SK-N-SH (cell line): ENCODE data around the gene SYNE1. TPM values are rescaled to one million over a fixed set of nuclear protein-coding genes. Genes with fewer than 3 reads are reported as not detected.

Experiments used
- CTCF ChIA-PET: fragments of 300-600, 350-600 bp; formaldehyde crosslinking; extraction: SDS; loops from one replicate; lab custom pipeline; 2021; lab: Yijun Ruan, JAX
- POLR2A ChIA-PET: fragments of 350-600 bp; sonication (Branson Sonifier 250); formaldehyde crosslinking; extraction: SDS; loops from one replicate; lab custom pipeline; 2020; ENCODE audit warnings: antibody characterized with exemption, inconsistent platforms; lab: Yijun Ruan, JAX
- DNase-seq: peaks from one replicate; pipeline ENCODE4 v3.0.0; 2012
- H2AFZ ChIP-seq: fragments of 200-600 bp; sonication (generic); 2 replicates; pipeline ENCODE4 v1.8.1; 2016; ENCODE audit warnings: antibody characterized with exemption, mild to moderate bottlenecking, low read depth
- H3F3A ChIP-seq: fragments of 200-600 bp; sonication (generic); replicated peaks from 2 replicates; pipeline ENCODE3; 2016; ENCODE audit warnings: antibody characterized with exemption, mild to moderate bottlenecking; ENCODE audit not compliant: insufficient read depth
- H3K27ac ChIP-seq, 2 experiments: fragments of 200-500 bp in 1 of 2; fragments of 200-600 bp in 1 of 2; sonication (Bioruptor generic) in 1 of 2; sonication (generic), shearing (Covaris generic) in 1 of 2; 2 replicates each; pipeline versions ENCODE4 v1.5.1 to v1.6.1; 2014 to 2016; ENCODE audit warnings: low read depth in 2 of 2, inconsistent platforms in 1 of 2, low read length in 1 of 2, mild to moderate bottlenecking in 1 of 2, mixed read lengths in 1 of 2
- H3K27me3 ChIP-seq: fragments of 200-600 bp; sonication (generic), shearing (Covaris generic); 2 replicates; pipeline ENCODE4 v1.6.1; 2016; ENCODE audit warnings: mixed run types; ENCODE audit not compliant: insufficient read depth
- H3K36me3 ChIP-seq, 2 experiments: fragments of 200-500 bp in 1 of 2; fragments of 200-600 bp in 1 of 2; sonication (Bioruptor generic) in 1 of 2; sonication (generic) in 1 of 2; replicated peaks in 1 of 2; 2 replicates each; pipeline versions ENCODE3 to v1.5.1; 2014 to 2016; ENCODE audit warnings: low read length in 1 of 2, mild to moderate bottlenecking in 1 of 2; ENCODE audit not compliant: insufficient read depth in 2 of 2, control insufficient read depth in 1 of 2
- H3K4me1 ChIP-seq, 2 experiments: fragments of 200-500 bp in 1 of 2; fragments of 200-600 bp in 1 of 2; sonication (Bioruptor generic) in 1 of 2; sonication (generic), shearing (Covaris generic) in 1 of 2; 2 replicates each; pipeline versions ENCODE4 v1.5.1 to v1.6.1; 2014 to 2016; ENCODE audit warnings: low read depth in 1 of 2, low read length in 1 of 2, mixed run types in 1 of 2; ENCODE audit not compliant: insufficient read depth in 2 of 2, control insufficient read depth in 1 of 2
- H3K4me2 ChIP-seq: fragments of 200-600 bp; sonication (generic), shearing (Covaris generic); 2 replicates; pipeline ENCODE4 v1.6.1; 2017; ENCODE audit warnings: mixed run types
- H3K4me3 ChIP-seq, 2 experiments: fragments of 200-500 bp in 1 of 2; fragments of 200-600 bp in 1 of 2; sonication (Bioruptor generic) in 1 of 2; sonication (generic), shearing (Covaris generic) in 1 of 2; 2 replicates each; pipeline versions ENCODE4 v1.5.1 to v1.8.1; 2014 to 2016; ENCODE audit warnings: low read depth in 2 of 2, inconsistent platforms in 1 of 2, low read length in 1 of 2, mild to moderate bottlenecking in 1 of 2, mixed read lengths in 1 of 2, moderate library complexity in 1 of 2
- H3K79me2 ChIP-seq: fragments of 200-600 bp; sonication (generic); 2 replicates; pipeline ENCODE4 v1.8.1; 2017; ENCODE audit warnings: mild to moderate bottlenecking; ENCODE audit not compliant: insufficient read depth
- H3K9ac ChIP-seq: fragments of 200-600 bp; sonication (generic); 2 replicates; pipeline ENCODE4 v1.6.1; 2017; ENCODE audit warnings: mixed run types
- H3K9me2 ChIP-seq: fragments of 200-600 bp; sonication (generic); 2 replicates; pipeline ENCODE4 v1.6.1; 2017; ENCODE audit warnings: mixed run types
- H3K9me3 ChIP-seq: fragments of 200-600 bp; sonication (generic); 2 replicates; pipeline ENCODE4 v1.6.1; 2017; ENCODE audit warnings: mixed run types, mild to moderate bottlenecking, moderate library complexity
- H4K20me1 ChIP-seq: fragments of 200-600 bp; sonication (generic); 2 replicates; pipeline ENCODE4 v1.6.1; 2017; ENCODE audit warnings: mild to moderate bottlenecking, mixed run types; ENCODE audit not compliant: insufficient read depth
- CTCF ChIP-seq: fragments of 200-600 bp; sonication (generic); IDR thresholded peaks from 2 replicates; pipeline ENCODE4 v1.6.1; 2017; ENCODE audit warnings: antibody characterized with exemption, mild to moderate bottlenecking, moderate library complexity
- ELF1 ChIP-seq: IDR thresholded peaks from 2 replicates; pipeline ENCODE4 v1.4.0; 2012
- GATA2 ChIP-seq: sonication (generic); formaldehyde crosslinking; IDR thresholded peaks from 2 replicates; pipeline ENCODE4 v1.5.0; 2020; ENCODE audit warnings: mild to moderate bottlenecking, missing genetic modification reagents
- MEF2A ChIP-seq: IDR thresholded peaks from 2 replicates; pipeline ENCODE4 v1.4.0; 2012; ENCODE audit warnings: low read depth, borderline replicate concordance
- NRF1 ChIP-seq: IDR thresholded peaks from 2 replicates; pipeline ENCODE4 v1.6.1; 2012; ENCODE audit warnings: low read depth, mild to moderate bottlenecking, low read length
- PBX3 ChIP-seq: IDR thresholded peaks from 2 replicates; pipeline ENCODE4; 2012
- POLR2AphosphoS5 ChIP-seq: IDR thresholded peaks from 2 replicates; pipeline ENCODE4 v1.6.1; 2012; ENCODE audit warnings: low read depth, low read length
- RAD21 ChIP-seq: IDR thresholded peaks from 2 replicates; pipeline ENCODE4 v1.6.1; 2012; ENCODE audit warnings: mild to moderate bottlenecking, low read length
- RFX5 ChIP-seq: IDR thresholded peaks from 2 replicates; pipeline ENCODE4 v1.6.1; 2012; ENCODE audit warnings: mild to moderate bottlenecking, improper control_type of control experiment, low read length
- SIN3A ChIP-seq: IDR thresholded peaks from 2 replicates; pipeline ENCODE4 v1.6.1; 2012; ENCODE audit warnings: low read depth, mild to moderate bottlenecking, low read length, moderate library complexity, borderline replicate concordance
- SMC3 ChIP-seq: IDR thresholded peaks from 2 replicates; pipeline ENCODE4 v1.6.1; 2012; ENCODE audit warnings: low read depth, low read length, improper control_type of control experiment
- TCF12 ChIP-seq: IDR thresholded peaks from 2 replicates; pipeline ENCODE4 v1.4.0; 2012
- USF2 ChIP-seq: fragments of 150-350 bp; IDR thresholded peaks from 2 replicates; pipeline ENCODE4 v1.6.1; 2017; ENCODE audit warnings: antibody characterized with exemption, low read length, low read depth, borderline replicate concordance
- YY1 ChIP-seq: IDR thresholded peaks from 2 replicates; pipeline ENCODE4 v1.4.0; 2012; ENCODE audit warnings: low read depth, mild to moderate bottlenecking
- WGBS: methylation state at CpG from one replicate; pipeline ENCODE4 v1.1.6; 2017; ENCODE audit warnings: low lambda C conversion rate; 5-methylcytosine and 5-hydroxymethylcytosine counted together
- polyA plus RNA-seq, 3 experiments: library from polyadenylated mRNA; depleted of rRNA; stranded (reverse); fragments of >200 nt; gene quantifications; 2 replicates each; pipeline ENCODE4 v1.2.3, GENCODE V29; 2012
- TF ChIP-seq, protein P1 (sequence below): IDR thresholded peaks from 2 replicates; pipeline ENCODE4 v1.6.1; 2012; ENCODE audit warnings: mild to moderate bottlenecking, low read depth, low read length, moderate library complexity

The SYNE1 gene
- polyA plus RNA-seq, 1 of the 3 experiments (the other 2 are of a cell fraction) = 31.1 TPM

DNA sequence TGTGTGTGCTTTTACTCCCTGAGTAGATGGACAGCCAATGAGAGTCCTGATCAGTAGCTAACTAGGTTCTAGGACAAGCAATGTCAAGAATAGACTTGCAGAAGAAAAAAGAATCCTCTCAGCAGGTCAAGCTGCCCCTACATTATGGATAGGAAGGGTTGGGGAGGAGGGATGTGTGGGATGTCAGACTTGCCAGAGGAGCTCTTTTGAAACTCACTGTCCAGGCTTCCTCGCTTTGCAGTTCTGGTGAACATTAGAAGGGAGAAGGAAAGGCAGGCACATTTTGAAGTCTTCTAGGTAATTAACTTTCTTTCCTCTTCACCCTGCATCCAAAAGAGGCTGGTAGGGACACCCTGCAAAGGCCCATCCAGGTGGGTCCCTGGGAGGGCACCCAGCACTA, 48.7 kb downstream of the SYNE1 start:
- Histone ChIP-seq H3K4me2 (no peak overlapping the region), H2AFZ (no peak overlapping the region), H3K4me3 (no peak overlapping the region), H3K27ac (no peak overlapping the region), H3K27me3 (no peaks in the 10 kb centered on the region), H3K9me2 (no peaks in the 10 kb centered on the region), H4K20me1 (no peaks in the 10 kb centered on the region), H3K9me3 (peaks cover 9% of the 10 kb centered on the region; the same call in 1 of the 2 replicates), H3F3A (no peaks in the 10 kb centered on the region), H3K9ac (no peak overlapping the region), H3K36me3 (peaks cover 0 to 15% of the 10 kb centered on the region in 2 experiments), H3K4me1 (peaks cover 0 to 5% of the 10 kb centered on the region in 2 experiments; a peak in 1 of 4 replicates), H3K79me2 (peaks cover 43% of the 10 kb centered on the region; the same call in 1 of the 2 replicates)
- TF ChIP-seq ELF1 (no peak), NRF1 (no peak), RAD21 (no peak), SIN3A (no peak), CTCF (no peak), GATA2 (CRISPR knock-in tag) (no peak)
- TF ChIP-seq, protein P1, sequence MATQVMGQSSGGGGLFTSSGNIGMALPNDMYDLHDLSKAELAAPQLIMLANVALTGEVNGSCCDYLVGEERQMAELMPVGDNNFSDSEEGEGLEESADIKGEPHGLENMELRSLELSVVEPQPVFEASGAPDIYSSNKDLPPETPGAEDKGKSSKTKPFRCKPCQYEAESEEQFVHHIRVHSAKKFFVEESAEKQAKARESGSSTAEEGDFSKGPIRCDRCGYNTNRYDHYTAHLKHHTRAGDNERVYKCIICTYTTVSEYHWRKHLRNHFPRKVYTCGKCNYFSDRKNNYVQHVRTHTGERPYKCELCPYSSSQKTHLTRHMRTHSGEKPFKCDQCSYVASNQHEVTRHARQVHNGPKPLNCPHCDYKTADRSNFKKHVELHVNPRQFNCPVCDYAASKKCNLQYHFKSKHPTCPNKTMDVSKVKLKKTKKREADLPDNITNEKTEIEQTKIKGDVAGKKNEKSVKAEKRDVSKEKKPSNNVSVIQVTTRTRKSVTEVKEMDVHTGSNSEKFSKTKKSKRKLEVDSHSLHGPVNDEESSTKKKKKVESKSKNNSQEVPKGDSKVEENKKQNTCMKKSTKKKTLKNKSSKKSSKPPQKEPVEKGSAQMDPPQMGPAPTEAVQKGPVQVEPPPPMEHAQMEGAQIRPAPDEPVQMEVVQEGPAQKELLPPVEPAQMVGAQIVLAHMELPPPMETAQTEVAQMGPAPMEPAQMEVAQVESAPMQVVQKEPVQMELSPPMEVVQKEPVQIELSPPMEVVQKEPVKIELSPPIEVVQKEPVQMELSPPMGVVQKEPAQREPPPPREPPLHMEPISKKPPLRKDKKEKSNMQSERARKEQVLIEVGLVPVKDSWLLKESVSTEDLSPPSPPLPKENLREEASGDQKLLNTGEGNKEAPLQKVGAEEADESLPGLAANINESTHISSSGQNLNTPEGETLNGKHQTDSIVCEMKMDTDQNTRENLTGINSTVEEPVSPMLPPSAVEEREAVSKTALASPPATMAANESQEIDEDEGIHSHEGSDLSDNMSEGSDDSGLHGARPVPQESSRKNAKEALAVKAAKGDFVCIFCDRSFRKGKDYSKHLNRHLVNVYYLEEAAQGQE = no peak
- 75% methylated on average over 1 of the region's 1 CpG for WGBS
- CTCF ChIA-PET = no interaction called here
- DNase-seq = no peak
- POLR2A ChIA-PET = no interaction called here

GRCh38 chr6:152587473-152587872, 49.7 kb downstream of the SYNE1 start:
- Histone ChIP-seq H3K9ac (no peak overlapping the region), H3K4me1 (peaks cover 0 to 8% of the 10 kb centered on the region in 2 experiments; a peak in 1 of 4 replicates), H4K20me1 (no peaks in the 10 kb centered on the region), H3K4me2 (no peak overlapping the region), H3K4me3 (no peak overlapping the region), H3K79me2 (peaks cover 41% of the 10 kb centered on the region; the same call in 1 of the 2 replicates), H2AFZ (no peak overlapping the region), H3K9me2 (no peaks in the 10 kb centered on the region), H3F3A (no peaks in the 10 kb centered on the region), H3K9me3 (peaks cover 9% of the 10 kb centered on the region; the same call in 1 of the 2 replicates), H3K27me3 (no peaks in the 10 kb centered on the region), H3K36me3 (peaks cover 0 to 9% of the 10 kb centered on the region in 2 experiments), H3K27ac (no peak overlapping the region)
- POLR2A ChIA-PET = no interaction called here
- WGBS = 74% methylated on average over 1 of the region's 1 CpG
- CTCF ChIA-PET = no interaction called here
- TF ChIP-seq SMC3 (no peak), PBX3 (no peak), TCF12 (no peak), MEF2A (no peak), POLR2AphosphoS5 (no peak), USF2 (no peak), RFX5 (no peak), YY1 (no peak), RAD21 (no peak)
- DNase-seq = no peak
